Esophagus squamous epithelium (tissue), 5 donors: ENCODE results near the gene ADK. TPM values are rescaled to one million over a fixed set of nuclear protein-coding genes. Genes with fewer than 3 reads are reported as not detected.

Source experiments
- DNase-seq: peaks from one replicate; lab custom pipeline; 2025; lab: John Stamatoyannopoulos, UW
- H3K27ac ChIP-seq, 4 donors: fragments of 200-600 bp; sonication (generic); one replicate each; pipeline ENCODE4 v1.5.1; 2016 to 2019; ENCODE audit warnings: mild to moderate bottlenecking in 1 of 4
- H3K27me3 ChIP-seq, 4 donors: fragments of 200-600 bp; sonication (generic); 1 replicate in 3 of 4; 2 replicates in 1 of 4; pipeline versions ENCODE4 v1.5.1 to v1.6.0; 2017 to 2021; ENCODE audit warnings: antibody characterized with exemption in 1 of 4
- H3K36me3 ChIP-seq, 3 donors: fragments of 200-600 bp; sonication (generic); one replicate each; pipeline ENCODE4 v1.5.1; 2016 to 2019
- H3K4me1 ChIP-seq, 3 donors: fragments of 200-600 bp; sonication (generic); one replicate each; pipeline ENCODE4 v1.5.1; 2017 to 2019
- H3K4me3 ChIP-seq, 4 donors: fragments of 200-600 bp; sonication (generic); 1 replicate in 3 of 4; 2 replicates in 1 of 4; pipeline ENCODE4 v1.5.1; 2016 to 2019; ENCODE audit warnings: mild to moderate bottlenecking in 2 of 4, moderate library complexity in 1 of 4
- H3K9me3 ChIP-seq, 3 donors: fragments of 200-600 bp; sonication (generic); one replicate each; pipeline ENCODE4 v1.5.1; 2016 to 2019
- CTCF ChIP-seq, 6 experiments: fragments of 450-650 bp in 4 of 6; fragments of 200-600 bp in 2 of 6; sonication (generic) in 2 of 6; IDR thresholded peaks; one replicate each; pipeline ENCODE4 v1.5.1; 2016 to 2019; ENCODE audit warnings: antibody characterized with exemption in 6 of 6, mild to moderate bottlenecking in 4 of 6, moderate library complexity in 4 of 6
- POLR2A ChIP-seq, 4 donors: fragments of 450-650 bp; IDR thresholded peaks; one replicate each; pipeline ENCODE4 v1.6.1; 2017; ENCODE audit warnings: antibody characterized with exemption in 4 of 4, mild to moderate bottlenecking in 4 of 4, moderate library complexity in 3 of 4
- WGBS, 2 donors: methylation state at CpG; one replicate each; pipeline ENCODE4 v1.1.5; 2018; 5-methylcytosine and 5-hydroxymethylcytosine counted together
- intact Hi-C: fragments of 100-400 bp; cut with DNase I; formaldehyde crosslinking; loops from one replicate; pipeline ENCODE4 v1.15.0; 2022
- total RNA-seq, 4 donors: library from RNA; depleted of rRNA; stranded (reverse); fragments of >200 nt; gene quantifications; one replicate each; pipeline ENCODE4 v1.1.0, GENCODE V29; 2016
- donor health status: DM: yes; HTN: yes; CAD: no.

ADK gene
- total RNA-seq, 4 donors from 2014 or later = 43.3 to 78.4 (median 68.4) TPM

- peaks cover 0 to 7% (median 0%) of the 10 kb centered on the region in 3 donors for H3K4me1 ChIP-seq
- TF ChIP-seq CTCF (IDR thresholded peaks at IDR 0.05) (no peak), POLR2A (IDR thresholded peaks at IDR 0.05) (no peak)
- no peaks in the 10 kb centered on the region for H3K27me3 ChIP-seq
- H3K36me3 ChIP-seq = peaks cover 0 to 6% (median 0%) of the 10 kb centered on the region in 3 donors
- H3K4me3 ChIP-seq = no peak overlapping the region
- no peak overlapping the region for H3K27ac ChIP-seq
- intact Hi-C loops = no loop called here
- 58 to 69% methylated on average over 4 to 5 of the region's 5 CpGs for WGBS, 2 donors
- no peak for DNase-seq
- peaks cover 0 to 1% (median 0%) of the 10 kb centered on the region in 3 donors for H3K9me3 ChIP-seq
Observed at GRCh38 chr10:74640134-74640921, 489.3 kb downstream of the ADK start.

GRCh38 chr10:74641659-74642058, 490.6 kb downstream of the ADK start:
- Histone ChIP-seq H3K27ac (no peak overlapping the region), H3K4me1 (peaks cover 0 to 7% (median 0%) of the 10 kb centered on the region in 3 donors), H3K27me3 (no peaks in the 10 kb centered on the region), H3K9me3 (no peaks in the 10 kb centered on the region), H3K4me3 (no peak overlapping the region), H3K36me3 (no peaks in the 10 kb centered on the region)
- 93 to 100% methylated on average over 1 of the region's 1 CpG for WGBS, 2 donors
- no peak for TF ChIP-seq POLR2A (IDR thresholded peaks at IDR 0.05)
- no peak for TF ChIP-seq CTCF (IDR thresholded peaks at IDR 0.05)
- intact Hi-C loops = no loop called here
- no peak for DNase-seq

GRCh38 chr10:74642901-74643595, 492.0 kb downstream of the ADK start:
- Histone ChIP-seq H3K27ac (no peak overlapping the region), H3K4me1 (peaks cover 0 to 7% (median 0%) of the 10 kb centered on the region in 3 donors), H3K4me3 (no peak overlapping the region), H3K27me3 (no peaks in the 10 kb centered on the region), H3K36me3 (no peaks in the 10 kb centered on the region), H3K9me3 (no peaks in the 10 kb centered on the region)
- intact Hi-C loops = no loop called here
- 90 to 92% methylated on average over 1 of the region's 1 CpG for WGBS, 2 donors
- TF ChIP-seq POLR2A (IDR thresholded peaks at IDR 0.05) (no peak), CTCF (IDR thresholded peaks at IDR 0.05) (no peak)
- DNase-seq = no peak

GRCh38 chr10:74643596-74643975, 492.6 kb downstream of the ADK start:
- Histone ChIP-seq H3K27me3 (no peaks in the 10 kb centered on the region), H3K36me3 (peaks cover 0 to 3% (median 0%) of the 10 kb centered on the region in 3 donors), H3K27ac (no peak overlapping the region), H3K4me1 (peaks cover 0 to 7% (median 0%) of the 10 kb centered on the region in 3 donors), H3K9me3 (no peaks in the 10 kb centered on the region), H3K4me3 (no peak overlapping the region)
- no peak for TF ChIP-seq CTCF (IDR thresholded peaks at IDR 0.05)
- no peak for TF ChIP-seq POLR2A (IDR thresholded peaks at IDR 0.05)
- no peak for DNase-seq
- intact Hi-C loops = no loop called here

- 84 to 91% methylated on average over 2 of the region's 2 CpGs for WGBS, 2 donors
- Histone ChIP-seq H3K4me3 (no peak overlapping the region), H3K9me3 (no peaks in the 10 kb centered on the region), H3K27ac (no peak overlapping the region), H3K36me3 (peaks cover 0 to 6% (median 0%) of the 10 kb centered on the region in 3 donors), H3K4me1 (peaks cover 0 to 7% (median 0%) of the 10 kb centered on the region in 3 donors), H3K27me3 (no peaks in the 10 kb centered on the region)
- no peak for DNase-seq
- TF ChIP-seq POLR2A (IDR thresholded peaks at IDR 0.05) (no peak), CTCF (IDR thresholded peaks at IDR 0.05) (no peak)
- intact Hi-C loops = no loop called here
Observed at GRCh38 chr10:74644738-74645137, 493.7 kb downstream of the ADK start.
